ENCODE measurements around the gene MRPS7. TPM values are rescaled to one million over a fixed set of nuclear protein-coding genes. Genes with fewer than 3 reads are reported as not detected.

Gene MRPS7
- total RNA-seq (10 to 100 TPM; 33.9 to 35.6 TPM), total RNA-seq (34.1 to 48.1 reads per million in 2 donors)

GRCh38 chr17:75261336-75262111 is at the start of gene MRPS7, which contains the start of gene GGA3:
TSS of gene MRPS7 (plus strand) at chr17:75261879. CDS start at chr17:75261901, 22 bp downstream.
TSS of gene GGA3 (minus strand) at chr17:75261606. CDS start at chr17:75261587, 19 bp downstream.
- H3K4me1 Mint-ChIP-seq = peaks cover 47% of the 10 kb centered on the region
- H3K27ac Mint-ChIP-seq = peak within 1 kb of the TSS; percentile 99
- ATAC-seq (peak; percentile 94), DNase-seq (peak; percentile 92 to 96 (median 92))
- H3K4me3 Mint-ChIP-seq = peak within 1 kb of the TSS; percentile 97
- no peaks in the 10 kb centered on the region for H3K9me3 ChIP-seq (ENCODE audit: control insufficient read depth, low read length, poor library complexity, severe bottlenecking)
- H3K27me3 Mint-ChIP-seq = no peaks in the 10 kb centered on the region
- no peaks in the 10 kb centered on the region for H3K36me3 Mint-ChIP-seq (ENCODE audit: low read depth)

GRCh38 chr17:75218131-75218530 is 43.5 kb upstream of the MRPS7 start:
- Mint-ChIP-seq H3K4me3 (no peak overlapping the region), H3K27me3 (no peaks in the 10 kb centered on the region), H3K4me1 (peaks cover 7% of the 10 kb centered on the region), H3K27ac (no peak overlapping the region), H3K36me3 (ENCODE audit: low read depth) (peaks cover 8% of the 10 kb centered on the region)
- no peaks in the 10 kb centered on the region for H3K9me3 ChIP-seq (ENCODE audit: control insufficient read depth, low read length, poor library complexity, severe bottlenecking)
- ATAC-seq (no peak), DNase-seq (no peak)

- ATAC-seq (no peak), DNase-seq (no peak)
- peaks cover 7% of the 10 kb centered on the region for H3K4me1 Mint-ChIP-seq
- no peaks in the 10 kb centered on the region for H3K27me3 Mint-ChIP-seq
- H3K4me3 Mint-ChIP-seq = no peak overlapping the region
- H3K36me3 Mint-ChIP-seq (ENCODE audit: low read depth) = peaks cover 8% of the 10 kb centered on the region
- H3K9me3 ChIP-seq (ENCODE audit: control insufficient read depth, low read length, poor library complexity, severe bottlenecking) = no peaks in the 10 kb centered on the region
- no peak overlapping the region for H3K27ac Mint-ChIP-seq
Measured at GRCh38 chr17:75219815-75220214, 41.9 kb upstream of the MRPS7 start.

GRCh38 chr17:75225016-75225415 is 36.7 kb upstream of the MRPS7 start:
- ATAC-seq = no peak
- no peak overlapping the region for H3K4me3 Mint-ChIP-seq
- no peaks in the 10 kb centered on the region for H3K9me3 ChIP-seq (ENCODE audit: control insufficient read depth, low read length, poor library complexity, severe bottlenecking)
- H3K27me3 Mint-ChIP-seq = no peaks in the 10 kb centered on the region
- peaks cover 5% of the 10 kb centered on the region for H3K4me1 Mint-ChIP-seq
- H3K36me3 Mint-ChIP-seq (ENCODE audit: low read depth) = peaks cover 4% of the 10 kb centered on the region
- DNase-seq = no peak
- no peak overlapping the region for H3K27ac Mint-ChIP-seq

GRCh38 chr17:75227729-75228128 is 34.0 kb upstream of the MRPS7 start:
- peaks cover 3% of the 10 kb centered on the region for H3K36me3 Mint-ChIP-seq (ENCODE audit: low read depth)
- no peak overlapping the region for H3K27ac Mint-ChIP-seq

GRCh38 chr17:75228305-75228704 is 33.4 kb upstream of the MRPS7 start:
- no peaks in the 10 kb centered on the region for H3K9me3 ChIP-seq (ENCODE audit: control insufficient read depth, low read length, poor library complexity, severe bottlenecking)
- Mint-ChIP-seq H3K27ac (no peak overlapping the region), H3K4me3 (no peak overlapping the region), H3K27me3 (no peaks in the 10 kb centered on the region), H3K4me1 (no peaks in the 10 kb centered on the region), H3K36me3 (ENCODE audit: low read depth) (peaks cover 6% of the 10 kb centered on the region)
- DNase-seq (no peak), ATAC-seq (no peak)

More at GRCh38 chr17:75227729-75228128, 34.0 kb upstream of the MRPS7 start:
- Mint-ChIP-seq H3K27me3 (no peaks in the 10 kb centered on the region), H3K4me3 (no peak overlapping the region), H3K4me1 (no peaks in the 10 kb centered on the region)
- no peak for ATAC-seq
- H3K9me3 ChIP-seq (ENCODE audit: control insufficient read depth, low read length, poor library complexity, severe bottlenecking) = no peaks in the 10 kb centered on the region
- DNase-seq = no peak

- H3K4me3 Mint-ChIP-seq = no peak overlapping the region
- no peak overlapping the region for H3K27ac Mint-ChIP-seq
- peaks cover 6% of the 10 kb centered on the region for H3K36me3 Mint-ChIP-seq (ENCODE audit: low read depth)
- H3K9me3 ChIP-seq (ENCODE audit: control insufficient read depth, low read length, poor library complexity, severe bottlenecking) = no peaks in the 10 kb centered on the region
- DNase-seq (no peak), ATAC-seq (no peak)
- no peaks in the 10 kb centered on the region for H3K27me3 Mint-ChIP-seq
- no peaks in the 10 kb centered on the region for H3K4me1 Mint-ChIP-seq
Measured at GRCh38 chr17:75228847-75229246, 32.8 kb upstream of the MRPS7 start.

- no peaks in the 10 kb centered on the region for H3K4me1 Mint-ChIP-seq
- DNase-seq = no peak
- ATAC-seq = no peak
- no peaks in the 10 kb centered on the region for H3K9me3 ChIP-seq (ENCODE audit: control insufficient read depth, low read length, poor library complexity, severe bottlenecking)
- H3K4me3 Mint-ChIP-seq = no peak overlapping the region
- H3K27ac Mint-ChIP-seq = no peak overlapping the region
- peaks cover 8% of the 10 kb centered on the region for H3K36me3 Mint-ChIP-seq (ENCODE audit: low read depth)
- H3K27me3 Mint-ChIP-seq = no peaks in the 10 kb centered on the region
Measured at GRCh38 chr17:75231071-75231470, 30.6 kb upstream of the MRPS7 start.

GRCh38 chr17:75231741-75232464 is 29.8 kb upstream of the MRPS7 start:
- no peak overlapping the region for H3K4me3 Mint-ChIP-seq
- no peaks in the 10 kb centered on the region for H3K9me3 ChIP-seq (ENCODE audit: control insufficient read depth, low read length, poor library complexity, severe bottlenecking)
- ATAC-seq = no peak
- no peak overlapping the region for H3K27ac Mint-ChIP-seq
- H3K27me3 Mint-ChIP-seq = no peaks in the 10 kb centered on the region
- DNase-seq = no peak
- H3K36me3 Mint-ChIP-seq (ENCODE audit: low read depth) = peaks cover 8% of the 10 kb centered on the region
- no peaks in the 10 kb centered on the region for H3K4me1 Mint-ChIP-seq

GRCh38 chr17:75232786-75233185 is 28.9 kb upstream of the MRPS7 start:
- H3K27me3 Mint-ChIP-seq = no peaks in the 10 kb centered on the region

GRCh38 chr17:75237100-75238014 is 24.3 kb upstream of the MRPS7 start:
- no peaks in the 10 kb centered on the region for H3K9me3 ChIP-seq (ENCODE audit: control insufficient read depth, low read length, poor library complexity, severe bottlenecking)
- ATAC-seq = no peak
- Mint-ChIP-seq H3K27ac (no peak overlapping the region), H3K4me1 (peaks cover 23% of the 10 kb centered on the region), H3K27me3 (no peaks in the 10 kb centered on the region), H3K4me3 (peak overlapping the region; percentile 31), H3K36me3 (ENCODE audit: low read depth) (peaks cover 10% of the 10 kb centered on the region)
- DNase-seq = no peak

More at GRCh38 chr17:75232786-75233185, 28.9 kb upstream of the MRPS7 start:
- no peaks in the 10 kb centered on the region for H3K9me3 ChIP-seq (ENCODE audit: control insufficient read depth, low read length, poor library complexity, severe bottlenecking)
- Mint-ChIP-seq H3K36me3 (ENCODE audit: low read depth) (peaks cover 8% of the 10 kb centered on the region), H3K4me1 (no peaks in the 10 kb centered on the region), H3K4me3 (no peak overlapping the region), H3K27ac (no peak overlapping the region)
- ATAC-seq (no peak), DNase-seq (no peak)

GRCh38 chr17:75238020-75238580 is 23.6 kb upstream of the MRPS7 start:
- H3K9me3 ChIP-seq (ENCODE audit: control insufficient read depth, low read length, poor library complexity, severe bottlenecking) = no peaks in the 10 kb centered on the region
- no peak for ATAC-seq
- DNase-seq = no peak
- Mint-ChIP-seq H3K4me3 (no peak overlapping the region), H3K4me1 (peaks cover 27% of the 10 kb centered on the region), H3K27me3 (no peaks in the 10 kb centered on the region), H3K36me3 (ENCODE audit: low read depth) (peaks cover 7% of the 10 kb centered on the region), H3K27ac (peak overlapping the region; percentile 96)
